Adipose tissue (tissue), 3 donors: ENCODE results near the gene CTPS2. TPM values are rescaled to one million over a fixed set of nuclear protein-coding genes. Genes with fewer than 3 reads are reported as not detected.

ENCODE experiments used
- H3K27ac ChIP-seq: one replicate; pipeline ENCODE4 v1.5.1; 2013; ENCODE audit warnings: low read depth, low read length
- WGBS, 3 donors: extraction: QIAGEN DNeasy Blood & Tissue Kit; methylation state at CpG; one replicate each; pipeline ENCODE4 v1.1.7; 2013; 5-methylcytosine and 5-hydroxymethylcytosine counted together
- polyA plus RNA-seq, 3 donors: library from polyadenylated mRNA; stranded (reverse); fragments of 200-250 nt; gene quantifications; one replicate each; pipeline ENCODE4 v1.2.3, GENCODE V29; 2013
- donor health status: healthy with polysubstance abuse.
- donor health status: Bipolar disorder and iron deficiency.
- donor health status: healthy.

The CTPS2 gene
- polyA plus RNA-seq, 3 donors, result 4.3 to 6.7 (median 5.4) TPM

DNA sequence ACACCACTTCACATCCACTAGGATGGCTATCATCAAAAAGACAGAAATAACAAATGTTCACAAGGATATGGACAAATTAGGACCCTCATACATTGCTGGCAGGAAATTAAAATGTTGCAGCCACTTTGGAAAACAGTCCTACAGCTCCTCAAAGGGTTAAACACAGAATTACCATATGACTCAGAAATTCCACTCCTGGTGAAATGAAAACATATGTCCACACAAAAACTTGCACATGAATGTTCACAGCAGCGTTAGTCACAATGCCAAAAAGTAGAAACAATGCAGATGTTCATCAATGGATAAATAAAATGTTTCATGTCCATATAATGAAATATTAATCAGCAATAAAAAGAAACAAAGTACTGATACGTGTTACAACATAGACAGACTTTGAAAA lies 47.4 kb downstream of the CTPS2 start:
- WGBS, 3 donors, result 54 to 70% (median 56%) methylated on average over 2 of the region's 2 CpGs

GRCh38 chrX:16664626-16665025 lies 47.8 kb downstream of the CTPS2 start:
- H3K27ac ChIP-seq, result no peak overlapping the region
- WGBS, 3 donors, result 89 to 97% (median 96%) methylated on average over 2 of the region's 2 CpGs

More for the DNA sequence above, 47.4 kb downstream of the CTPS2 start:
- no peak overlapping the region for H3K27ac ChIP-seq

DNA sequence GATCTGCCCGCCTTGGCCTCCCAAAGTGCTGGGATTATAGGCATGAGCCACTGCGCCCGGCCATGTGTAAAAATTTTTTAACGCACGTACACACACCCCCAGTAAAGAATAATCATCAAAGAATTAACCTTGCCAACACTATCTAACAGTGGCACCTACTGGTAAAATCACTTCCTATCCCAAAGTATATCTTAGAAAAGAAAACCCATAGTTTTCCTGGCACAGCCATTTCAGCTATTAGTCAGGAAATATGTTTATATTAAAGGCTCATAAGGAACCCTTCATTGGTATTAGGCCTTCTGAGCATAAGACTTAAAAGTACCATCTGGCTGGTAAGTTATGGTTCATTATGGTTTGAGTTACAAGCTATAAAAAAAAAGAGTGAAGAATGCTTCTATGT lies 48.4 kb downstream of the CTPS2 start:
- no peak overlapping the region for H3K27ac ChIP-seq
- WGBS, 3 donors, result 95 to 97% (median 97%) methylated on average over 5 of the region's 5 CpGs

DNA sequence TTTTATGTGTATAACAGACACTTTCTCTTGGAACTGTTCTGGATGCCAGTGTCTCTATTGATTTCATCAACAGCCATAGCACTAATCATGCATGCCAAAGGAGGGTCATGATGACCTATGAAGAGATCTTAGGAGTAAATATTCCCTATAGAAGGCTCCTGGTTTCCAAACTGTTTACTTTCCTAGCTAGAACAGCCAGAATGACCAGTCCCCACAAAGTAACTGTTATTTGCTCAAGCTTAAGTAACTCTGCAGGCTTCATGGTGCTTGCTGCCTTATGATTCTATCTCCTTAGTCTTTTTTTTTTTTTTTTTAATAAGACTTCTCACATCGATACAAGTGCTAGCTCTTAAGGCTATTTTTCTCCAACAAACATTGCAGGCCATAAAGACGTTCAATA lies 50.1 kb downstream of the CTPS2 start:
- H3K27ac ChIP-seq, result no peak overlapping the region
- 69 to 88% (median 84%) methylated on average over 2 of the region's 2 CpGs for WGBS, 3 donors

- no peak overlapping the region for H3K27ac ChIP-seq
- WGBS, 3 donors, result 77 to 90% (median 84%) methylated on average over 2 of the region's 2 CpGs
Observed at GRCh38 chrX:16661495-16661894, 51.0 kb downstream of the CTPS2 start.

GRCh38 chrX:16659321-16659720 lies 53.1 kb downstream of the CTPS2 start:
- 60 to 100% (median 96%) methylated on average over 1 of the region's 1 CpG for WGBS, 3 donors
- no peak overlapping the region for H3K27ac ChIP-seq

DNA sequence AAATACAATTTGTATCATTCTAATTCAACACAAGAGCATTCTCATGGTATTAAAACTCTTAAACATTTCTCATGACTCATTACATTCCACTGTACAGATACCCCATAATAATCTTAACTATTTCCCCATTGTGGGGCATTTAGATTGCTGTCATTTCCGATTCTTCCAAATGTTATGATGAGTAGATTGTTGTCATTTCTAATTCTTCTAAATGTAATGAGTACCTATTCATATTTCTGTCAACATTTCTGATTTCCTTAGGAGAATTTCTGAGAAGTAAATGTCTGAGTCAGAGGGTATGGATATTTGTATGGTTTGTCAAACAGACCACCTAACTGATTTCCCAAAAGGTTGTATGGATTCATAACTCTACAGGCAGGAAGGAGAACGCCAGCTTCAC lies 54.2 kb downstream of the CTPS2 start:
- 89 to 94% (median 91%) methylated on average over 2 of the region's 2 CpGs for WGBS, 3 donors
- no peak overlapping the region for H3K27ac ChIP-seq

- 61 to 88% (median 76%) methylated on average over 3 of the region's 3 CpGs for WGBS, 3 donors
- no peak overlapping the region for H3K27ac ChIP-seq
Observed at GRCh38 chrX:16654093-16654492, 58.4 kb downstream of the CTPS2 start.

DNA sequence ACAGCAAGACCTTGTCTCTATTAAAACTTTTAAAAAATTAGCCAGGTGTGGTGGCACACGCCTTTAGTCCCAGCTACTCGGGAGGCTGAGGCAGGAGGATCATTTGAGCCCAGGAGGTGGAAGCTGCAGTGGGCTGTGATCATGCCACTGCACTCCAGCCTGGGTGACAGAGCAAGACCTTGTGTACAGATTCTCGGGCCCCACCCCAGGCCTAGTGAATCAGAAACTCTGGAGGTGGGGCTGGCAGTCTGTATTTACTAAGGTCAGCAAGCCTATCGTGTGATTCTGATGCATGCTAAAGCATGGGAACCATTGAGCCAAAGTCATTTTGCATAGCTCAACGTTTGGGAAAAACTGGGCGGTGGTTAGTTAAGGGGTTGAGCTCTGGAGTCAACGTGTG lies 59.0 kb downstream of the CTPS2 start:
- no peak overlapping the region for H3K27ac ChIP-seq
- WGBS, 3 donors, result 83 to 95% (median 86%) methylated on average over 7 of the region's 7 CpGs

GRCh38 chrX:16651391-16652024 lies 61.0 kb downstream of the CTPS2 start:
- 78 to 97% (median 91%) methylated on average over 4 of the region's 4 CpGs for WGBS, 3 donors
- no peak overlapping the region for H3K27ac ChIP-seq

GRCh38 chrX:16649858-16650257 lies 62.6 kb downstream of the CTPS2 start, which contains the start of gene S100G:
S100G (plus strand) TSS chrX:16650158; CDS start chrX:16651007, 849 bp downstream.
- 90 to 98% (median 90%) methylated on average over 4 of the region's 4 CpGs for WGBS, 3 donors

DNA sequence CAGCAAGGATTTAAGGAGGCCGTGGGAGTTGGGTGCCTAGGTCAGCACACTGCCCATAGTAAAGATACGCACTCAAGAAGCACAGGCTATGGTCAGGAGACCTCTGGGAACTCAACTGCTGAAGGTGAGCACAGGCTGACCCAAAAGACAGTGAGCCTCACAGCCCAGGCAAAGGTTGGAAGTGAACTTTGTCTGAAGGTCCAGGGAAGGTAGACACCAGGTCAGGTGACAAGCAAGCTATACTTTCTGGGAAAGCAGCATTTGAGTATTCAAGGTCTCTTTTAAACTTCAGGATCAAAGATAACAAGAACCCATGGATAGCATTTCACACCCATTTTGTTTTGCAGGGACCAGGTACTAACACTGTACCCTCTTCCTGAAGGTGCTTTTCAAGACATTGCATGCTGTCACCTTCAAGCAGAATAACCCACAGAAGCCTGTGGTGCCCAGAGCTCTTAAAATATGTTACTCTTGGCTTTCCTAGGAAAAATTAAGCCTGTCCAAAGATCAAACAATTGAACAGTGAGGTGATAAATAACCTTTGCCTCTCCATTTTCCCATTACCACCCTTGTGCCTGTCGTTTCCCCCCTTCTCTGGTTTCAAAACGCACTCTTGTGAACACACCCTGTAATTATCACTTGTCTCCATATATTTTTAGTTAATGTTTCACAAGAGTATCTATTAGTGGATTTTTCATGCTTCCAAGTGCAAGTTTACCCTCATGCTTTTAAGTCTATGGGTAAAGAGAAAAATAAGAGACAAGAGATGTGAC lies 65.9 kb downstream of the CTPS2 start:
- WGBS, 3 donors, result 55 to 93% (median 90%) methylated on average over 4 of the region's 4 CpGs
- H3K27ac ChIP-seq, result no peak overlapping the region

More at GRCh38 chrX:16649858-16650257, 62.6 kb downstream of the CTPS2 start, which contains the start of gene S100G:
- H3K27ac ChIP-seq, result no peak within 1 kb of the TSS

- WGBS, 3 donors, result 65 to 83% (median 76%) methylated on average over 5 of the region's 5 CpGs
- H3K27ac ChIP-seq, result no peak overlapping the region
Observed at GRCh38 chrX:16643176-16643575, 69.3 kb downstream of the CTPS2 start.

DNA sequence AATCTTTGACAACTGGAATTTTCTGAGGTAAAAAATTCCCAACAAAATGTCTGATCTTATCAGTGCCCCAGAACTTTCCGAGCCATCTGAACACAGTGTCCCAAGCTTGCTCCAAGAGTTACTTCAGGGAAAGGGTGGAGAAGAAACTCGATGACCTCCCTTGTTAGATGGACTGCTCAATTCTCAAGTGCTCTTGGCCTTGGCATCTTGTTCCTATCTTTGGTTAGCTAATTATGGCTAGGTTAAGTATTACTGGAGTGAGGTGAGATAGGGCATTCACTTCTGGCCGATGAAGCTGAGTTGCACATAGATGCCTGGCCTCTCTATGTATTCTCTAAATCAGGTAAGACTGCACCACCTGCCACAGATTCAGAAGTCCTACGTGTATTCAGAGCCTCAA lies 71.6 kb downstream of the CTPS2 start:
- no peak overlapping the region for H3K27ac ChIP-seq
- WGBS, 3 donors, result 82 to 94% (median 93%) methylated on average over 4 of the region's 4 CpGs

DNA sequence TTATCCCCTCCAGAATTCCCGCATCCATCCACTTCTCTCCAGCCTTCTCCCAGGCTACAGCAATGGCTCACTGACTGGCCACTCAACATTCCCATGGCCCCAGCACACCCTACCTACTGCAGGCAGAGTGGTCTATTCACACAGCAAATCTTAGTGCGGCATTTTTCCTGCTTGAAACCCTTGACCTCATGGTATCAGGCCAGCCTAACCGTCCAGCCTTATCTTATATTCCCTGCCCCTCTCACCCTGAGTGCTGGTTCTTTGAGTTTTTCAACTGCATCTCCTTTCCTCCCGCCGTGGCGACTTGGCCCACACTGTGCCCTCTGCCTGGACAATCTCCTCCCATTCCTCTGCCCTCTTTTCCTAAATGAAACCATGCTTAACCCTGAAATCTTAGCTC lies 72.5 kb downstream of the CTPS2 start:
- 91 to 100% (median 96%) methylated on average over 4 to 6 of the region's 6 CpGs for WGBS, 3 donors
- H3K27ac ChIP-seq, result no peak overlapping the region

- WGBS, 3 donors, result 90 to 99% (median 94%) methylated on average over 7 of the region's 7 CpGs
Observed at GRCh38 chrX:16638533-16638932, 73.9 kb downstream of the CTPS2 start.

DNA sequence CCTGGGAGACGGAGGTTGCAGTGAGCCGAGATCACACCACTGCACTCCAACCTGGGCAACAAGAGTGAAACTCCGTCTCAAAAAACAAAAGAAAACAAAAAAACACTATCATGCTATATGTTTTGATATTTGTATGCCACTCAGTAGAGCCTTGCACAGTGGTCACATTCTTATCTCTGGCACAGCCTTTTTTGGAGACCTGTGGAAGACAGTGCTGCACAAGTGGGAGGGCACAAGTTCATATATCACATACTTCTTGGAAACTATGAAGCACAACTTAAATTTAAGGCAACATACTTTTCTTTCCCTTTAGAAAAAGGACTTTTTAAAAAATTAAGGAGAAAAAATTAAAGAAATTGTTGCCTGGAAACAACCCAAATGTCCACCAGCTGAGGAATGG lies 76.9 kb downstream of the CTPS2 start:
- 96 to 100% (median 98%) methylated on average over 3 of the region's 3 CpGs for WGBS, 3 donors
- no peak overlapping the region for H3K27ac ChIP-seq

More at GRCh38 chrX:16638533-16638932, 73.9 kb downstream of the CTPS2 start:
- no peak overlapping the region for H3K27ac ChIP-seq

- 92 to 94% (median 93%) methylated on average over 5 of the region's 5 CpGs for WGBS, 3 donors
- H3K27ac ChIP-seq, result no peak overlapping the region
Observed at GRCh38 chrX:16635040-16635439, 77.4 kb downstream of the CTPS2 start.

DNA sequence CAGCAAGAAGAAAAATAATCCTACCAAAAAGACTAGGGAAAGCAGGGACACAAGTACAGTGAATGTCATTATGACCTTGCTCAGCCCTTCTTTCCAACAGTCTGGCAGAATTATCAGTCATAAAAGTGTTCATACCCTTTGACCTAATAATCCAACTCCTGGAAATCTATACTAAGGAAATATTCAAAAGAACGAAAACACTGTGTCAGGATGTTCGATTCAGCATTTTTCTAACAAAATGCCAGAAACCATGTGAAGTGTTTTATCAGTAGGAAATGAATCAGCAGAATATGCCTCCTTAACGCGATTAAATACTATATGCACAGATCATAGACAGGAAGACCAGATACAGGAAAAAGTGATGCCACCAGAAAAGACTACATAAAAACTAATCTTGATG lies 78.7 kb downstream of the CTPS2 start:
- WGBS, 3 donors, result 15 to 33% (median 17%) methylated on average over 4 of the region's 4 CpGs

DNA sequence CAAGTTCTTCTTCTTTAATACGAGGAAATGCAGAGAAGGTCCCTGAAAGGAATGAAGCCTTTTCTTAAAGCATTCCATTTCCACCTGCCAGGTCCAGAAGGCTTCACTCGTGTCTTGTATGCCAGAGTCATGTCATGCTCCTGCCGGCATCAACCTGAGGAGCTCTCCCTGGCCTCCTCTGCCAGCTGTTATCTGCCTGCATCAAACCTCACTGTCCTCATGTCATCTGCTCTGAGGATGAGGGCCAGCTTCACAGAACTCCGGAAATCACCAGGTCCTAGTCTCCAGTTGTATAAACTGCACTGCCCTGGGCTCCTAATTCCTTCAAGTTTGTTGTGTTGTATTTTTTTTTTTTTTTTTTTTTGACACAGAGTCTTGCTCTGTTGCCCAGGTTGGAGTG lies 82.6 kb downstream of the CTPS2 start:
- WGBS, 3 donors, result 40 to 82% (median 71%) methylated on average over 4 of the region's 4 CpGs
- H3K27ac ChIP-seq, result no peak overlapping the region

More for the DNA sequence above, 78.7 kb downstream of the CTPS2 start:
- no peak overlapping the region for H3K27ac ChIP-seq
